Measurements from ENCODE around the gene MINDY2.

DNA sequence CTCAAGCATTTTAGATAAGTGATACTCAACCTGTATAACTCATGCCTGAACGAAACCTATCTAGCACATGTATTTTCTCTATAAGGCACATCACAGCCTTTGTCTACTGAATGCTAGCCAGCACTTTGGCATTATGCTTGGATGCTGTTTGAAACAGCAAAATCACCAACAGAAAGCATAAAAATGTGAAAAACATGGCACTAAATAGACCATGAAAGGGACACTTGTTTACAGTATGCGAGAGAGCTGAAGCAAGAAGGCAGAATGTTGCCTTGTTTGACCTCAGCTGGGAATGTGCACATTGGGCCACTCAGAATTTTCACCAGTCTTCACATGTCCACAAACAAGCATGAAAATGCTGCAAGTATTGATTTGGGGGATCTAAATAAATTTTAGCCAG lies 59.5 kb downstream of the MINDY2 start:
- TF ChIP-seq, protein P1, sequence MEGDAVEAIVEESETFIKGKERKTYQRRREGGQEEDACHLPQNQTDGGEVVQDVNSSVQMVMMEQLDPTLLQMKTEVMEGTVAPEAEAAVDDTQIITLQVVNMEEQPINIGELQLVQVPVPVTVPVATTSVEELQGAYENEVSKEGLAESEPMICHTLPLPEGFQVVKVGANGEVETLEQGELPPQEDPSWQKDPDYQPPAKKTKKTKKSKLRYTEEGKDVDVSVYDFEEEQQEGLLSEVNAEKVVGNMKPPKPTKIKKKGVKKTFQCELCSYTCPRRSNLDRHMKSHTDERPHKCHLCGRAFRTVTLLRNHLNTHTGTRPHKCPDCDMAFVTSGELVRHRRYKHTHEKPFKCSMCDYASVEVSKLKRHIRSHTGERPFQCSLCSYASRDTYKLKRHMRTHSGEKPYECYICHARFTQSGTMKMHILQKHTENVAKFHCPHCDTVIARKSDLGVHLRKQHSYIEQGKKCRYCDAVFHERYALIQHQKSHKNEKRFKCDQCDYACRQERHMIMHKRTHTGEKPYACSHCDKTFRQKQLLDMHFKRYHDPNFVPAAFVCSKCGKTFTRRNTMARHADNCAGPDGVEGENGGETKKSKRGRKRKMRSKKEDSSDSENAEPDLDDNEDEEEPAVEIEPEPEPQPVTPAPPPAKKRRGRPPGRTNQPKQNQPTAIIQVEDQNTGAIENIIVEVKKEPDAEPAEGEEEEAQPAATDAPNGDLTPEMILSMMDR (conservative IDR thresholded peaks at IDR 0.05; ENCODE audit: low read depth, low read length) = no peak
- no peak for TF ChIP-seq EZH2phosphoT487 (IDR thresholded peaks at IDR 0.05; ENCODE audit: borderline replicate concordance, low read length)
